Measurements from ENCODE around the gene PIGQ.

PIGQ gene

DNA sequence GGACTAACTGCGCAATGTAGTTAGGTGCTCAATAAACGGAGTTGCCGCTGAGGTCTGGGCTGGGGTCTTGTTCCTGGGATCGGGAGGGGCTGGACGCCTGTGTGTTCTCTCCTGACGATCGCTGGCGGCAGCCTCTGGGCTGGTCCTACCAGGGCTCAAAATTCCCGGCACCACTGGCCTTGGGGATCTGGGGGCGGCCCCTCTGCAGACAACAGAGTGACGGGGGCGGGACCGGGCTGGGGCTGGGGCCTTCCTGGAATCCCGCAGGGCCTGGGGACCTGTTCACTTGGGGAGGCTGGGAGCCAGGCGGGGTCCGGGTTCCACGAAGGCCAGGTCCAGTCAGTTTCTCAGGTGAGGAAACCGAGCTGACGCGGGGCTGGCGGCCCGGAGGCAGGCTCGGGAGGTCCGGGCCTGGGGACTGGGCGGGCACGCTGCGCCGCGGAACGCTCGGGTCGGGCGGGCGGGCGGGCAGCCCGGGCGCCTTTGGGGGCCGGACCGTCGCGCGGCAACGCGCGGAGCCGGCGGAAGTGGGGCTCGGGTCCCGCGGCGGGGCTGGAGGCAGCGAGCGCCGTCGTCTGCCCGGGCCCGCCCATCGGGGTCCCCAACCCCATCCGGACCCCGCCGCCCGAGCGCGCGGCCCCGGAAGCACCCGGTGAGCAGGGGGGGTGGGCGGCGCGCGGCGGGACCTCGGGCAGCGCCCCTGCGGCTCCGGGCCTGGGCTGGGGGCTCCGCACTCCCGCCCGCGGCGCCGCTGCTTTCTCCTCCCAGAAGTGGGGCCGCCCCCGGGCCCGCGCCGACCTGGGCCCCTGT, at the start of gene PIGQ:
TSS of gene PIGQ (plus strand) at position 524 of the 810 bp plus-strand sequence. CDS start 4,107 bp downstream, outside the sequence.
- H3K4me3 Mint-ChIP-seq, result peak within 1 kb of the TSS; percentile 86 to 87
- peak; percentile 69 to 81 for ATAC-seq (replicated peaks)
- no peaks in the 10 kb centered on the region for H3K27me3 Mint-ChIP-seq
- H3K9me3 Mint-ChIP-seq, result no peaks in the 10 kb centered on the region
- peaks cover 32 to 46% of the 10 kb centered on the region in 2 donors for H3K4me1 Mint-ChIP-seq
- H3K36me3 Mint-ChIP-seq, result no peaks in the 10 kb centered on the region
- peak within 1 kb of the TSS; percentile 95 for H3K27ac Mint-ChIP-seq
- DNase-seq, result peak; percentile 53

DNA sequence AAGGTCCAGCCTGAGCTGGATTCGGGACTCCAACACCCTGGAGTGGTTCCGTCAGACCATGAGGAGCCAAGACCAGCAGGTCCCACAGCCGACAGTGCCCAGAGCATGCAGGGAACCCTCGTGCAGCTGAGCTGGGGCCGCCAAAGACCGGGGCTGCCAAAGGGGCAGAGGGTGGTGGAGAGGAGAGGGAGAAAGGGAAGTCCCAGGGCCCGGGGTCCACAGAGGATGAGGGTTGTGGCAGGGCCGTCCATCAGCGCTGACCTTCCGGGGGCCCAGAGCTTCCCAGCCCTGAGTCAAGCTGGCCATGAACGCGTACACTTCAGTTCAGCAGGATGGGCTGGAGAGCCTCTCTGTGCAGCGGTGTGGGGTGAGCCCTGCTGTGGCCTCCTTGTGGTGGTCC, 48.9 kb upstream of the PIGQ start:
- peaks cover 29 to 32% of the 10 kb centered on the region in 2 donors for H3K36me3 Mint-ChIP-seq
- no peaks in the 10 kb centered on the region for H3K9me3 Mint-ChIP-seq
- no peak overlapping the region for H3K27ac Mint-ChIP-seq
- ATAC-seq (replicated peaks), result no peak
- H3K27me3 Mint-ChIP-seq, result no peaks in the 10 kb centered on the region
- DNase-seq, result no peak
- peaks cover 18 to 31% of the 10 kb centered on the region in 2 donors for H3K4me1 Mint-ChIP-seq
- H3K4me3 Mint-ChIP-seq, result no peak overlapping the region

DNA sequence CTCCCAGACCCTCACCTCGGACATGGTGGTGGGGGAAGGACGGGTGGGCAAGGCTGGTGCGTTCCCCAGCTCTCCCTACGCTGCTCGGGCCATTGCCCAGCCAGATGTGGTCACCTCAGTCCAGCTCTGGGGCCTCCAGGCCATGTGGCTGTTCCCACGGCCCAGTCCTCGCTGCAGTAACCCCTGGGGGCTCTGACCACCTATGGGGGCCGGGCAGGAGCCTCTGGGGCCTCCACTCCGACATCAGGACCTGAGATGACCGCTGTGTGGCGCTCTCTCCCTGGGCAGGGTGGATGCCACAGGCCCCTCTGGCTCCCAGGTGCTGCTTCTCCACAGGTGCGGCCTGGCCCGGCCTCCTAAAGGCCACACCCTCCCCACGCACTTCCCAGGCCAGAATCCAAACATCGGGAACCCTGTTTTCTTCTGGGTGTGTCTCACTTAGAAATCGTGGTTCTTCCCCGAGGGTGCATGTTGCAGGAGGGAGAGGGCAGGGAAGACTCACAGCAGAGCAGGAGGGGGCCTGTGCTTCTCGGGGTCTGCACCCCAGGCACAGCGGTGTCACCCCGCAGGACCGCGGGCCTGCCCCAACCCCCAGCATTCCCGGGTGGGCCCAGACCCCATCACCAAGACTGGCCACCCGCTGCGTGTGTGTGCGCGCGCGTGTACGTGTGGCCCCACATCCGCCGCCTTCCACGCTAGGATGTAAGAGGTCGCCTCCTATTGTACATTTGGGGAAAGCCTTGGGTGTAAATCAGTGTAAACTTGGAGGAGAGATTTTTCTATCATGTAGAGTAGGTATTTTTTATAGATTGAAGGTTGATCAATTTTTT, 48.2 kb upstream of the PIGQ start:
- Mint-ChIP-seq H3K27ac (peak overlapping the region; percentile 25), H3K4me1 (peaks cover 20 to 39% of the 10 kb centered on the region in 2 donors), H3K9me3 (no peaks in the 10 kb centered on the region), H3K27me3 (no peaks in the 10 kb centered on the region), H3K4me3 (no peak overlapping the region), H3K36me3 (peaks cover 25 to 29% of the 10 kb centered on the region in 2 donors)
- DNase-seq, result no peak
- ATAC-seq (replicated peaks), result no peak

DNA sequence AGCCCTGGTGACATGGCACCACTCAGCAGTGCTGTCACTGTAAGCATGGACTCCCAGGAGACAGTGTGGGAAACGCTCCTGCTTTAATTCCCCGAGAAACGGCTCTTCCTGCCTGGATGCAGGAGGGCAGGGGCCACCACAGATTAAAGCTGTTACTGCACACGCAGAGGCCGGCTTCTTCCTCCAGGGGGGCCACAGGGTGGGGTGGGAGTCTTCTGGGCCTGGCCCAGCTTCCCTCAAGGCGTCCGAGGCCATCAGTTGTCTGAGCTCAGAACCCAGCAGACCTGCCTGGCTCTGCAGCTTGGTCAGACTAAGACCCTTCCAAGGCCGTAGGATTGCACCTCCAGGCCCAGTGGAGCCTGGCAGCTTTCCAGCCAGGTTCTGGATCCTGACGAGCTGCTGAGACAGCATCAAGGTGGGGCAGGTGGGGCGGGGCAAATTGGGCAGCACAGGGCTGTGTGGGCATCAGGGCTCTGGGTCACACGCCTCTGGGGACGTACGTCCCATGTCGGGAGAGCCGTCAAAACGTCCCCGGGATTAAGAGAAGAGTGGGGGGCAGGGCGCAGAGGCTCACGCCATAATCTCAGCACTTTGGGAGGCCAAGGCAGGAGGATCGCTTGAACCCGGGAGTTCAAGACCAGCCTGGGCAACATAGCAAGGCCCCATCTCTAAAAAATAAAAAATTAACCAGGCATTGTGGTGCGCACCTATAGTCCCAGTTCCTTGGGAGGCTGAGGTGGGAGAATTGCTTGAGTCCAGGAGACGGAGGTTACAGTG, 47.3 kb upstream of the PIGQ start:
- DNase-seq (no peak), ATAC-seq (replicated peaks) (no peak)
- Mint-ChIP-seq H3K9me3 (no peaks in the 10 kb centered on the region), H3K4me1 (peaks cover 21 to 42% of the 10 kb centered on the region in 2 donors), H3K36me3 (peaks cover 21 to 24% of the 10 kb centered on the region in 2 donors), H3K4me3 (no peak overlapping the region), H3K27me3 (no peaks in the 10 kb centered on the region), H3K27ac (no peak overlapping the region)

DNA sequence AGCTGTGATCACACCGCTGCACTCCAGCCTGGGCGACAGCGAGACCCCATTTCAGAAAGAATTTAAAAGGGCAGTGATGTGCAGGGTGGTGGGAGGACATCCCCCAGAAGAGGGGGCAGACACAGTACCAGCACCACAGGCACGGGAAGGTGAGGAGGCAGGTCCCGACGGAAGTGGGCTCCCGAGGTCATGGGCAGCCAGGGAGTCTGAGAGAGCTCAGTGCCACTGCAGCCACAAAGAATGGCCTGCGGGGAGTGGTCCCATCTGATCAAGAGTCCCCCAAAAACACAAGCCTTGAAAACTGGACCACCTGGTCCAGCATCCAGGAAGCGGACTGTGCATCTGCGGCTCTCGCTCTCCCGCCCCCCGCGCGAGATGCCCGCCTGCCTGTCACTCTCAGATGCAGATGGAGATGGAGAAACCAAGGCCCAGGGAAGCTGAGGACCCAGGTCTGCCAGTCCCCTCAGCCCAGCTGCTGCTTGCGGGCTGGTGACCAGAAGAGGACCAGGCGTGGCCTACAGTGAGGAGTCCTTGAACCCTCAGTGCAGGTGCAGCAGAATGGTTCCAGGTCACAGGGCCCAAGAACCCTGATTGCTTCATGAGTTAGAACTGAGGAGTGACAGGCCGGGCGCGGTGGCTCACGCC, 46.5 kb upstream of the PIGQ start:
- Mint-ChIP-seq H3K27me3 (no peaks in the 10 kb centered on the region), H3K36me3 (peaks cover 21 to 24% of the 10 kb centered on the region in 2 donors), H3K27ac (peak overlapping the region; percentile 80), H3K4me3 (no peak overlapping the region), H3K9me3 (no peaks in the 10 kb centered on the region), H3K4me1 (peaks cover 21 to 42% of the 10 kb centered on the region in 2 donors)
- ATAC-seq (replicated peaks) (no peak), DNase-seq (no peak)

DNA sequence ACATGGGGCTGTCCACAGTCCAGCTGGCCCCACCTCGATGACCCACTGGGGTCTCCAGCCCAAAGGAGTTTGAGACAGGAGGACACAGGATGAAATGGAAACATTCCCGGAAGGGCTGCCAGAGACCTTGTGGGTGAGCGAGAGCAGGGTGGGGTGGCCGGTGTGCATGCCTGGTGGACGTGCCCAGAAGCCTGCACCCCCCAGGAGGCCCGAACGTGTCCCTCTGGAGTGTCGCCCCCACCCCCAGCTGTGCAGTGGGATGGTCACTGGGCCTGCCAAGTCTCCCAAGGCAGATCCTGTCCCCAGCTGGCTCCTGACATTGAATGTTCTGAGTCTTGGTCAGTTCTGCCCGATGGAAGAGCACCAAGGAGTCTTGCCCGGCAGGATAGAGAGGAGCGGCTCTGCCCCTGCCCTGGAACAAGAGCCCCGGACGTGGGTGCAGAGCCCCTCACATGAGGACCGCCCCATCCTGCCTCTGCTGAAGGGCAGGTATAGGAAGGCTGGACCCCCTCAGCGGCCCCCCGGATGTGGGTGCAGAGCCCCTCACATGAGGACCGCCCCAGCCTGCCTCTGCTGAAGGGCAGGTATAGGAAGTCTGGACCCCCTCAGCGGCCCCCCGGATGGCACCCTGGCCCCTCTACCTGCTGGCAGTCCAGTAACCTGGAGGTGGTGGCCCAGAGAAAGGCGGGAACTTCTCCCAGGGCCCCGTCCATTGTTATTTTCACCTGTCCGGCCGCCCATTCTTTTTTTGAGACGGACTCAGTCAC, 45.3 kb upstream of the PIGQ start:
- ATAC-seq (replicated peaks) (no peak), DNase-seq (no peak)
- no peaks in the 10 kb centered on the region for H3K27me3 Mint-ChIP-seq
- peak overlapping the region; percentile 80 for H3K27ac Mint-ChIP-seq
- peaks cover 27 to 53% of the 10 kb centered on the region in 2 donors for H3K4me1 Mint-ChIP-seq
- no peaks in the 10 kb centered on the region for H3K9me3 Mint-ChIP-seq
- peak overlapping the region; percentile 6 to 55 for H3K4me3 Mint-ChIP-seq
- peaks cover 19 to 24% of the 10 kb centered on the region in 2 donors for H3K36me3 Mint-ChIP-seq

DNA sequence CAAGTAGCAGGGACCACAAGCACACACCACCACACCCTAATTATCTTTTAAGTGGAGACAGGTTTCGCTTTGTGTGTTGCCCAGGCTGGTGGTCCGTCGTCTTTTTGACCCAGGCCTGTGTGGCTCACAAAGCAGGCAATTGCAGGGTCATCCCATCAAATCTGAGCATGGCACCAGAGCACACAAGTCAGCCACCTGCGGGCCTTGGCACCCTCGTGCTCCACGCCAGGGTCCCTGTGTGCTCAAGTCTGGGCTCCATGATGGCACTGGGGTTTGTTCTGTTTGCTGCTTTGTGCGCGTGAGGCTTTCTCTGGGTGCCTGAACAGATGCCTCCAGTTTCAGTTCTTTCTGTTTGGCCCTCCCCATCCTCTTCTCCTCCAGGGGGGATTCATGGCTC, 44.6 kb upstream of the PIGQ start:
- H3K4me3 Mint-ChIP-seq, result peak overlapping the region; percentile 94 to 96
- H3K4me1 Mint-ChIP-seq, result peaks cover 33 to 59% of the 10 kb centered on the region in 2 donors
- peak overlapping the region; percentile 97 for H3K27ac Mint-ChIP-seq
- no peaks in the 10 kb centered on the region for H3K9me3 Mint-ChIP-seq
- no peaks in the 10 kb centered on the region for H3K27me3 Mint-ChIP-seq
- ATAC-seq (replicated peaks), result no peak
- H3K36me3 Mint-ChIP-seq, result peaks cover 17 to 22% of the 10 kb centered on the region in 2 donors
- no peak for DNase-seq

DNA sequence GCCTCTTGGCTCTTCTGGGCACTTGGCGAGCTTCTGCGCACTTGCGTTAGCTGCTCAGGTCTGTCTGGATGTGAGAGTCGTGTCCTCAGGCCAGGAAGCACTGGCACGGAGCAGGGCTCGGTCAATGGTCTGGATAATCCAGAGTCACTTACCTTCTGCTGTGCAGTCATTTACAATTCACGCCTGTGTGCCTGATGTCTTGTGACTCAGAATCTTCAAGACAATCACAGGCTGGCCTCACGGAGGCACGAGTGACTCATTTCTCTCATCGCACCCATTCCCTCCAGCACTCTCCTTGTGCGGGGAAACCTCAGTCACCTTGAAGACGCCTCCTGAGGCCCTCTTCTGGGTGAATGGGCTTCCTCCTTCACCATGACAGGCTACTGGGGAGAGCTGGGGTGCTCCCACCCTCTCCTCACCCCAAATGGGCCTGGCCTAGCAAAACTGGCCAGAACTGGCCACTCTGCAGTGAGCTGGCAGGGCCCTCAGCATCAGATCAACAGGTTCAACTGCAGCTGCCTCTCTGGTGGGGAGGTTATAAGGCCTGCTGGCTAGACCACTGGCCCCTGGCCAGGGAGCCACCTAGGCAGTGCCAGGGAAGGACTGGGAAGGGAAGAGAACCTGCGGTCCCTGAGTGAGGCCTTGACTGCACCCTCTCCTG, 44.1 kb upstream of the PIGQ start:
- Mint-ChIP-seq H3K27ac (peak overlapping the region; percentile 97), H3K36me3 (peaks cover 17 to 21% of the 10 kb centered on the region in 2 donors), H3K27me3 (no peaks in the 10 kb centered on the region), H3K4me1 (peaks cover 34 to 65% of the 10 kb centered on the region in 2 donors), H3K4me3 (peak overlapping the region; percentile 94 to 96), H3K9me3 (no peaks in the 10 kb centered on the region)
- peak; percentile 17 to 44 for ATAC-seq (replicated peaks)
- peak; percentile 53 for DNase-seq

DNA sequence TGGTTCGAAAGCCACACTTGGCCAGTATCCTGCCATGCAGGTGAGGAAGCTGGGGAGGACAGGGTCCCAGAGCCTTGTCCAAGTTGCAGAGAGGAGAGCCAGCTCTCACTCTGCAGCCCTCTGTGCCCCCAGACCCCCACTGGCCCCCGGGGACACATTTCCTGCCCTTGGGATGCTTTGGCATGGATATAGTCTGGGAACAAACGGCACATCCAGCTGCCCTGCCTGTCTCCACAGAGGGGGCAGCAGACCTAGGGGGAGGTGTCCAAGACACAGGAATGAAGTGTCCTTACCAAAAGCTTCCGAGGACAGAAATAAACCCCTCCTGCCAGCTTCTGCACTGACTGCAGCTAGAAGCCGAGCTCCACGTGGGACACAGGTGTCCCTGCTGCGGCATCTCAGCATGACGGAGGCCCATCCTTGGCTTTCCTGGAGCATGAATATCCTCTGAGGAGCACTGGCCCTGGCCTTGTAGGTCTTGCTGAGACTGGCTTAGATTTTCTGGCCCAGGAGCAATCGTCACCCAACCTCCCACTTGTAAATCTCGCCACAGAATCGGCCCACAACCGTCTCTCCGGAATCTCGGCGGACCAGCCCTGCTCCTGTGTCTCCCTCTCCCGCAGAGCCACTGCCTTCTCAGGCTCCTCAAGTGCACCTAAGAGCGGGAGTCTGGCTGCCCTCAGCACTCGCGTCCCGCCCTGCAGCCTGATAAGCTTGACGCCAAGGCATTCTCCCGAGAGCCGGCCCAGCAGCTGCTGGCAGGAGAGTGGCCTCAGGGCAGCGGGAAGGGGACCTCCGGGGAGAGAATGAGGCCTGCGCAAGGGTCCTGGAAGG, 43.4 kb upstream of the PIGQ start:
- peak in 1 of 2 donors; percentile 1 for ATAC-seq (replicated peaks)
- peaks cover 15 to 18% of the 10 kb centered on the region in 2 donors for H3K36me3 Mint-ChIP-seq
- no peaks in the 10 kb centered on the region for H3K9me3 Mint-ChIP-seq
- no peaks in the 10 kb centered on the region for H3K27me3 Mint-ChIP-seq
- H3K4me3 Mint-ChIP-seq, result peak overlapping the region; percentile 94 to 96
- peak; percentile 28 for DNase-seq
- peaks cover 34 to 65% of the 10 kb centered on the region in 2 donors for H3K4me1 Mint-ChIP-seq
- H3K27ac Mint-ChIP-seq, result peak overlapping the region; percentile 97

DNA sequence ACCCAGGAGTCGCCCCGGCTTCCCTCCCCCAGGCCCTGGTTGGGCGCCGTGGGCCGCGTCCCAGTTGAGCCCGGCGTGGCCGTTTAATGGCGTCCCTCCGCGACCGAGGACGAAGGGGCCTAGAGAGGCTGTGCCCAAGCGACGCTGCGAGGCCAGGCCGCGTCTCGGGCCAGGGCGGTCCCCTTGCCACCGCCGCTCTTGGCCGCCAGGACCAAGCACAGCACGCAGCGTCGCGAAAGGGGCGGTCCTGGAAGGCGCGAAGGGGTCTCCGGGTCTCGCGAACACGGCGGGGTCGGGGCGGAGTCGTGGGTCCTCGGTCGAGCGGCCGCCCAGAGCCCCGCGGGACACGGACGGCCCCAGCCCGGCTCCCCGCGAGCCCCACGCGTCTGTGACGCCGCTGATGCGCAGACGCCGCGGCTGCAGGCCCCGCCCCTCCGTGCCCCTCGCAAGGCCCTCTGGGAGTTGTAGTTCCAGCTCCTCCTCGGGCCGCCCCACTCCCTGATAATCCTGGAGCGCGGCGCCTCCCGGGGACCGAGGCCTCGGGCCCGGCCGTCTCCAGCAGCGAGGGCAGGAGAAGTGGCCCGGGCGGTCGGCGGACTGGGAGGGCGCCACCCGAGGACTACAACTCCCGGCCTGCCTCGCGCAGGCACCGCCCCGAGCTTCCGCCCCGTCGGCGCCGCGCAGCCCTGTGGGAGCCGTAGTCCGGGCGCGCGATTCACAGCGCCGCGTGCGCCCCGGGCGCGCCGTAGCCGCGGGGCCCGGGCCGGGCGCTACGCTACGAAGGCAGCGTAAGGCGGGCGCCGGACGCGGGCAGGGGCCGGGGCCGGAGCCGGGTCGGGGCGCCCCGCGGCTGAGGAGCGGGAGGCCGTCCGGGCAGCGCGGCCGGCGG, 42.5 kb upstream of the PIGQ start, which contains the start of gene CAPN15:
TSS of gene CAPN15 (plus strand) at position 698 of the 889 bp plus-strand sequence. CDS start 19,127 bp downstream, outside the sequence.
- Mint-ChIP-seq H3K4me1 (peaks cover 34 to 65% of the 10 kb centered on the region in 2 donors), H3K27ac (peak within 1 kb of the TSS; percentile 97), H3K4me3 (peak within 1 kb of the TSS; percentile 94 to 96), H3K27me3 (no peaks in the 10 kb centered on the region), H3K36me3 (peaks cover 15 to 18% of the 10 kb centered on the region in 2 donors), H3K9me3 (no peaks in the 10 kb centered on the region)
- ATAC-seq (replicated peaks) (peak; percentile 76 to 86), DNase-seq (peak; percentile 89)

Measured in stimulated activated naive B cell treated with anti-CD40 and anti-IgM and Interleukin-4, amounts not matched to agents 10 μg/mL and 1 μg/mL and 100 μg/mL, for 72 hours (primary cell).